SH-SY5Y (cell line): ENCODE measurements around the gene C13orf46.

ENCODE experiments used
- GATA2 ChIP-seq: IDR thresholded peaks from 2 replicates; pipeline ENCODE4 v1.6.1; 2011; ENCODE audit warnings: mild to moderate bottlenecking, low read depth, low read length
- GATA3 ChIP-seq: IDR thresholded peaks from 2 replicates; pipeline ENCODE4 v1.6.1; 2011; ENCODE audit warnings: low read depth, mild to moderate bottlenecking, low read length, moderate library complexity

GRCh38 chr13:113999618-113999910 is 25.7 kb upstream of the C13orf46 start:
- TF ChIP-seq GATA2 (no peak), GATA3 (no peak)
